ENCODE data around the gene CYTH2. TPM values are rescaled to one million over a fixed set of nuclear protein-coding genes. Genes with fewer than 3 reads are reported as not detected.

Gene CYTH2
- total RNA-seq, 1 donor from 2014 or later = 75.2 TPM

DNA sequence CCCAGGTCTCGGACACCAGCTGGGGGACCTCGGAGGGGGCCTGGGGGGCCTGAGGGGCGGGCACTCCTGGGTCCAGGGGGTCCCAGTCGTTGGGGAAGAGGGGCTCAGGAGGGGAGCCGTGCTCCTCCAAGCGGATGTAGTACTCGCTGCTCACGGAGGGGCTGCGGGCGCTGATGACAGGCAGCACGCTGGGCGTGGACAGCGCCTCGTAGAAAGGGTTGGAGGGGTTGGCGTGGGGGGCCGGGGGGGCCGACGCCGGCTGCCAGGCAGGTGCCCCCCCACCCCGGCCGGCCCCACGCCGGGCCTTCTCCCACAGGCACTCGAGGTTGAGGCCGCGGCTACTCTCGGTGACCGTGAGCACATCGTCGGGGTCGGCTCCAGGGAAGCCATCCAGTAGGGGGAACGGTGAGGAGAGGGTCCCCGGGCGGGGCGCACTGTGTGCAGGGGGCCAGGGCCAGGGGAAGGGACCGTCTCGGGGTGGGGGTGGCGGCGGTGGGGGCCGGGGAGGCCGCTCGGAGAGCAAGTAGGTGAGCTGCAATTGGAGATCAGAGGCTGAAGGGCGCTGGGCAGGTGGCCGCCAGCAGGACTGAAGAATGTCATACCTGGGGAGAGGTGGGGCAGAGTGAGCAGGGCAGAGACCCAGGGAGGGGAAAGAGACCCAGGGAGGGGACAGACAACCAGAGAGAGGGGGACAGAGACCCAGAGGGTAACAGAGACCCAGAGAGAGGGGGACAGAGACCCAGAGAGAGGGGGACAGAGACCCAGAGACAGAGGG, 30.3 kb downstream of the CYTH2 start:
- DNase-seq = no peak
- Histone ChIP-seq H3K4me3 (no peak overlapping the region), H3K36me3 (no peaks in the 10 kb centered on the region), H3K4me1 (peaks cover 14% of the 10 kb centered on the region), H3K27ac (no peak overlapping the region), H3K9me3 (no peaks in the 10 kb centered on the region), H3K27me3 (ENCODE audit: low read depth) (peaks cover 37% of the 10 kb centered on the region)
- TF ChIP-seq, protein P1, sequence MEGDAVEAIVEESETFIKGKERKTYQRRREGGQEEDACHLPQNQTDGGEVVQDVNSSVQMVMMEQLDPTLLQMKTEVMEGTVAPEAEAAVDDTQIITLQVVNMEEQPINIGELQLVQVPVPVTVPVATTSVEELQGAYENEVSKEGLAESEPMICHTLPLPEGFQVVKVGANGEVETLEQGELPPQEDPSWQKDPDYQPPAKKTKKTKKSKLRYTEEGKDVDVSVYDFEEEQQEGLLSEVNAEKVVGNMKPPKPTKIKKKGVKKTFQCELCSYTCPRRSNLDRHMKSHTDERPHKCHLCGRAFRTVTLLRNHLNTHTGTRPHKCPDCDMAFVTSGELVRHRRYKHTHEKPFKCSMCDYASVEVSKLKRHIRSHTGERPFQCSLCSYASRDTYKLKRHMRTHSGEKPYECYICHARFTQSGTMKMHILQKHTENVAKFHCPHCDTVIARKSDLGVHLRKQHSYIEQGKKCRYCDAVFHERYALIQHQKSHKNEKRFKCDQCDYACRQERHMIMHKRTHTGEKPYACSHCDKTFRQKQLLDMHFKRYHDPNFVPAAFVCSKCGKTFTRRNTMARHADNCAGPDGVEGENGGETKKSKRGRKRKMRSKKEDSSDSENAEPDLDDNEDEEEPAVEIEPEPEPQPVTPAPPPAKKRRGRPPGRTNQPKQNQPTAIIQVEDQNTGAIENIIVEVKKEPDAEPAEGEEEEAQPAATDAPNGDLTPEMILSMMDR (IDR thresholded peaks at IDR 0.05) = no peak
- no peak for ATAC-seq
- intact Hi-C loops (cut with DNase I) = no loop called here

DNA sequence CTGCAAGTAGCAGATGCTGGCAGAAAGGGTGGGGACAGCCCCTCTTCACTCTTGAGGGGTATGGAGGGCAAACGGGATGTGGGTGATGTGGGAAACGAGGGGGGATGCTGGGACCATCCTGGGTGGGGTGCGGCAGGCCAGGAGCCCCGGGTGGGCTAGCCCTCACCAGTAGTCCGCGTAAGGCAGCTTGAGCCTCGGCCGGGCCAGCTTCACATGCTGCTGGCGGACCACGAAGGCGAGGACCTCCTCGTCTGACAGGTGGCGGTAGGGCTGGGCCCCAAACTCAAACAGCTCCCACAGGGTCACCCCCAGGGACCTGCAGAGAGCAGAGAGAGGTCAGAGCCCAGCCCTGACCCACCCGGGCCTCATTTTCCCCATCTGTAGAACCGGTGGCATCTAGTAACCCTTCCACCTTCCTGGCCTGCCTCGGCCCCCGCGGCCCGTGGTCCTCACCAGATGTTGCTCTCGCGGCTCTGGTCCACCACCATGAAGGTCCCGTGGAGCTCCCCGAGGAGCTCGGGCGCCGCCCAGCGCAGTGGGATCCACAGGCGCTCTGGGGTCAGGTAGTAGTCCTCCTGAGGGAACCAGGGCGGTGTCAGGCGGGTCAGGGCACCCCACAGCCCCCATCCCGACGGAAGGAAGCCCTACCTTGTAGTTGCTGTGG, 31.8 kb downstream of the CYTH2 start:
- Histone ChIP-seq H3K4me1 (no peaks in the 10 kb centered on the region), H3K9me3 (no peaks in the 10 kb centered on the region), H3K4me3 (peak overlapping the region; percentile 54), H3K36me3 (no peaks in the 10 kb centered on the region), H3K27ac (peak overlapping the region; percentile 53), H3K27me3 (ENCODE audit: low read depth) (peaks cover 37% of the 10 kb centered on the region)
- no peak for ATAC-seq
- no peak for DNase-seq
- TF ChIP-seq, protein P1 (IDR thresholded peaks at IDR 0.05) = no peak
- intact Hi-C loops (cut with DNase I) = no loop called here

DNA sequence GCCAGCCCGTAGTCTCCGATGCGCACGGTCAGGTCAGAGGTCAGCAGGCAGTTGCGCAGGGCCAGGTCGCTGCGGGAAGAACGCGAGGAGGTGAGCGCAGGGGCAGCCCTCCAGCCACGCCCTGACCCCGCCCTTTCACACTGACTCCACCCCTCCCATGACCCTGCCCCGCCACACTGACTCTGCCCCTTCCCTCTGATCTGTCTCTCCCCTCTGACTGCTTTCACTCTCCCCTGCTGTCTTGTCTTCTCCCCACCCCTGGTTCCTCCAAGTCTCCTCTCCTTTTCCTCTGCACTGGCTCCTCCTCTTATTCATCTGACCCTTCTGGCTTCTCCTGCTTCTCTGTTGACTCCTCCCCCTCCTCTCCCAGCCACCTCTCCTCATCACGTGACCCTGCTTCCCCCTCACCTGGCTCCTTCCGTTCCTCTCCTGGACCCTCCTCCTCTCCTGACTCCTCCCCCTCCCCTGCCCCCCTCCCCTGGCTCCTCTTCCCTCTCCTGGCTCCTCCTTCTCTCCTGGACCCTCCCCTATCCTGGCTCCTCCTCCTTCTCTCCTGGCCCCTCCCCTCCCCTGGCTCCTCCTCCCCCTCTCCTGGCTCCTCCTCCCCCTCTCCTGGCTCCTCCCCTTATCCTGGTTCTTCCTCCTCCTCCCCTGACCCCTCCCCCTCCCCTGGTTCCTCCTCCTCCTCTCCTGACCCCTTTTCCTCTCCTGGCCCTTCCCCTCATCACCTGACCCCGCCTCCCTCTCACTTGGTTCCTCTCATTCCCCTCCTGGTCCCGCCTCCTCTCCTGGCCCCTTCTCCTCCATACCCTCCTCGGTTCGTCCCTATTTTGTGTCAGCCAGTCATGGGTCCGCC, 32.6 kb downstream of the CYTH2 start:
- DNase-seq (peak; percentile 96), ATAC-seq (peak; percentile 89 to 92)
- intact Hi-C loops (cut with DNase I) = no loop called here
- H3K9me3 ChIP-seq = no peaks in the 10 kb centered on the region
- peak overlapping the region; percentile 53 for H3K27ac ChIP-seq
- peak overlapping the region; percentile 54 for H3K4me3 ChIP-seq
- peaks cover 37% of the 10 kb centered on the region for H3K27me3 ChIP-seq (ENCODE audit: low read depth)
- no peaks in the 10 kb centered on the region for H3K36me3 ChIP-seq
- no peaks in the 10 kb centered on the region for H3K4me1 ChIP-seq
- TF ChIP-seq, protein P1 (IDR thresholded peaks at IDR 0.05) = no peak

DNA sequence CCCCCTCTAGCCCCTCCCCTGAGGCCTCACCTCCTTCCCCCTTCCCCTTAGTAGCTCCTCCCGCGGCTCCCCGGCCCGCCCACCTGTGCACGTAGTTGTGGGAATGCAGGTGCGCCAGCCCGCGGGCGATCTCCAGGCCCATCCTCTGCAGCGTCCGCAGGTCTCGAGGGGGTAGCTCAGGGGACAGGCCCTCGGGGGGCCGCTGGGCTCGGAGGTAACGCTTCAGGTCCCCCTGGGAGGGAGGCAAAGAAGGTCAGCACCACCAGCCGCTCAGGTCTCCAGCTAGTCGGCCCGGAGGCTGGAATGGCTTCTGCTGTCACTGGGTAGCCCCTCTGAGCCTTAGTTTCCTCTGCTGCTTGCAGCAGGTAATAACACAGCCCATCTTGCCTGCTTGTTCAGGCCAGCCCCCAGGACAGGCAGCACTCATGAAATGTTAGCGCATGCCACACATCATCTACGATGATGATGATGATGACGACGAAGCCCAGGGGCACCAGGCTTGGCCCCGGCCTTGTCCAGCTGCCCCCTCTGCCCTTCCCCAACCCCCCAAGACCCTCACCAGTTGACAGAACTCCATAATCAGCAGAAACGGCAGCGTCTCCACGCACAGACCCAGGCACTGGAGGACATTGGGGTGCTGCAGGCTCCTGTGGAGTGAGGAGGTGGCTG, 33.3 kb downstream of the CYTH2 start:
- peaks cover 34% of the 10 kb centered on the region for H3K27me3 ChIP-seq (ENCODE audit: low read depth)
- intact Hi-C loops (cut with DNase I) = no loop called here
- DNase-seq (no peak), ATAC-seq (no peak)
- H3K4me1 ChIP-seq = no peaks in the 10 kb centered on the region
- TF ChIP-seq, protein P1 (IDR thresholded peaks at IDR 0.05) = no peak
- H3K36me3 ChIP-seq = no peaks in the 10 kb centered on the region
- H3K4me3 ChIP-seq = peak overlapping the region; percentile 42
- peak overlapping the region; percentile 73 for H3K27ac ChIP-seq
- H3K9me3 ChIP-seq = no peaks in the 10 kb centered on the region
